ENCODE results near the gene CLEC17A.
"Not testable (repeated sequence)": the region's sequence is repeated elsewhere in the genome, so short reads cannot be mapped to it uniquely, and the experiment has no call there.

CLEC17A gene

DNA sequence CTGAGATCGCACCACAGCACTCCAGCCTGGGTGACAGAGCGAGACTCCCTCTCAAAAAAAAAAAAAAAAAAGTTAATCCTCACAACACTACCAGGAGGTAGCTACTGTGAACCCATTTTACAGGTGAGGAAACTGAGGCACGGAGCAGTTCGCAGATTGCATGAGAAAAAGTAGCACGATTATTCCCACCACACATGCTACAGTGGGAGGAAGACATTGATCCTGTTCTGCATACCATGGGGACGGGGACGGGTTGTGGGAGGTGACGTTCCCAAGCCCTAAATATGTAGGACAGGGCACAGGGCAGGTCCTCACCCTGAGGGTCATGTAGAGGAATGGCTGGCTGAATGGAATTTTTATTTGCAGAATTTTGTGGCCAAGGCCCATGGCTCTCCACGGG lies 23.7 kb downstream of the CLEC17A start:
- Histone ChIP-seq H3K36me3 (ENCODE audit: control insufficient read depth in 2 of 2, insufficient read depth in 1 of 2, low read length in 2 of 2) (no peaks in the 10 kb centered on the region), H3K4me3 (ENCODE audit: low read depth, low read length) (no peak overlapping the region), H3K27ac (ENCODE audit: extremely low read depth, low read depth, low read length) (no peak overlapping the region), H3K4me1 (ENCODE audit: control insufficient read depth, insufficient read depth, low read length) (no peaks in the 10 kb centered on the region), H3K9me3 (ENCODE audit: control insufficient read depth, insufficient read depth, low read depth, low read length) (no peaks in the 10 kb centered on the region)
- TF ChIP-seq OSR2 (tag by site-specific recombination; IDR thresholded peaks at IDR 0.05) = no peak
- 0 out of 2 replicates have a peak, but pooled peaks have one; percentile 11 for TF ChIP-seq ZNF580 (tag by site-specific recombination; IDR thresholded peaks at IDR 0.05)
- ChIA-PET POLR2A (no interaction called here), CTCF (no interaction called here)

- Histone ChIP-seq H3K36me3 (ENCODE audit: control insufficient read depth in 2 of 2, insufficient read depth in 1 of 2, low read length in 2 of 2) (no peaks in the 10 kb centered on the region), H3K4me3 (ENCODE audit: low read depth, low read length) (no peak overlapping the region), H3K4me1 (ENCODE audit: control insufficient read depth, insufficient read depth, low read length) (no peaks in the 10 kb centered on the region), H3K27ac (ENCODE audit: extremely low read depth, low read depth, low read length) (no peak overlapping the region), H3K9me3 (ENCODE audit: control insufficient read depth, insufficient read depth, low read depth, low read length) (no peaks in the 10 kb centered on the region)
- TF ChIP-seq ZNF521 (tag by site-specific recombination; IDR thresholded peaks at IDR 0.05) (no peak), ZNF596 (tag by site-specific recombination; IDR thresholded peaks at IDR 0.05) (no peak), OSR2 (tag by site-specific recombination; IDR thresholded peaks at IDR 0.05) (no peak), ZNF623 (tag by site-specific recombination; IDR thresholded peaks at IDR 0.05) (no peak), ZNF146 (tag by site-specific recombination; IDR thresholded peaks at IDR 0.05) (no peak), ZNF121 (tag by site-specific recombination; IDR thresholded peaks at IDR 0.05) (no peak), ZNF341 (tag by site-specific recombination; IDR thresholded peaks at IDR 0.05; ENCODE audit: low read depth) (no peak), KLF16 (tag by site-specific recombination; IDR thresholded peaks at IDR 0.05) (no peak), WT1 (tag by site-specific recombination; IDR thresholded peaks at IDR 0.05) (no peak), ZNF785 (tag by site-specific recombination; IDR thresholded peaks at IDR 0.05) (no peak), ZNF416 (tag by site-specific recombination; IDR thresholded peaks at IDR 0.05) (no peak), GLIS1 (tag by site-specific recombination; IDR thresholded peaks at IDR 0.05) (no peak), ZNF777 (tag by site-specific recombination; IDR thresholded peaks at IDR 0.05; ENCODE audit: borderline replicate concordance) (no peak), ZBTB7A (tag by site-specific recombination; IDR thresholded peaks at IDR 0.05; ENCODE audit: low read depth) (no peak), ZNF600 (tag by site-specific recombination; IDR thresholded peaks at IDR 0.05) (no peak), ZNF112 (tag by site-specific recombination; IDR thresholded peaks at IDR 0.05) (no peak), ZSCAN4 (tag by site-specific recombination; IDR thresholded peaks at IDR 0.05) (no peak)
- TF ChIP-seq, protein P1, sequence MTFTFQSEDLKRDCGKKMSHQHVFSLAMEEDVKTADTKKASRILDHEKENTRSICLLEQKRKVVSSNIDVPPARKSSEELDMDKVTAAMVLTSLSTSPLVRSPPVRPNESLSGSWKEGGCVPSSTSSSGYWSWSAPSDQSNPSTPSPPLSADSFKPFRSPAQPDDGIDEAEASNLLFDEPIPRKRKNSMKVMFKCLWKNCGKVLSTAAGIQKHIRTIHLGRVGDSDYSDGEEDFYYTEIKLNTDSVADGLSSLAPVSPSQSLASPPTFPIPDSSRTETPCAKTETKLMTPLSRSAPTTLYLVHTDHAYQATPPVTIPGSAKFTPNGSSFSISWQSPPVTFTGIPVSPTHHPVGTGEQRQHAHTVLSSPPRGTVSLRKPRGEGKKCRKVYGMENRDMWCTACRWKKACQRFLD (tag by site-specific recombination; IDR thresholded peaks at IDR 0.05) = no peak
- TF ChIP-seq, protein P2, sequence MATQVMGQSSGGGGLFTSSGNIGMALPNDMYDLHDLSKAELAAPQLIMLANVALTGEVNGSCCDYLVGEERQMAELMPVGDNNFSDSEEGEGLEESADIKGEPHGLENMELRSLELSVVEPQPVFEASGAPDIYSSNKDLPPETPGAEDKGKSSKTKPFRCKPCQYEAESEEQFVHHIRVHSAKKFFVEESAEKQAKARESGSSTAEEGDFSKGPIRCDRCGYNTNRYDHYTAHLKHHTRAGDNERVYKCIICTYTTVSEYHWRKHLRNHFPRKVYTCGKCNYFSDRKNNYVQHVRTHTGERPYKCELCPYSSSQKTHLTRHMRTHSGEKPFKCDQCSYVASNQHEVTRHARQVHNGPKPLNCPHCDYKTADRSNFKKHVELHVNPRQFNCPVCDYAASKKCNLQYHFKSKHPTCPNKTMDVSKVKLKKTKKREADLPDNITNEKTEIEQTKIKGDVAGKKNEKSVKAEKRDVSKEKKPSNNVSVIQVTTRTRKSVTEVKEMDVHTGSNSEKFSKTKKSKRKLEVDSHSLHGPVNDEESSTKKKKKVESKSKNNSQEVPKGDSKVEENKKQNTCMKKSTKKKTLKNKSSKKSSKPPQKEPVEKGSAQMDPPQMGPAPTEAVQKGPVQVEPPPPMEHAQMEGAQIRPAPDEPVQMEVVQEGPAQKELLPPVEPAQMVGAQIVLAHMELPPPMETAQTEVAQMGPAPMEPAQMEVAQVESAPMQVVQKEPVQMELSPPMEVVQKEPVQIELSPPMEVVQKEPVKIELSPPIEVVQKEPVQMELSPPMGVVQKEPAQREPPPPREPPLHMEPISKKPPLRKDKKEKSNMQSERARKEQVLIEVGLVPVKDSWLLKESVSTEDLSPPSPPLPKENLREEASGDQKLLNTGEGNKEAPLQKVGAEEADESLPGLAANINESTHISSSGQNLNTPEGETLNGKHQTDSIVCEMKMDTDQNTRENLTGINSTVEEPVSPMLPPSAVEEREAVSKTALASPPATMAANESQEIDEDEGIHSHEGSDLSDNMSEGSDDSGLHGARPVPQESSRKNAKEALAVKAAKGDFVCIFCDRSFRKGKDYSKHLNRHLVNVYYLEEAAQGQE (tag by site-specific recombination; IDR thresholded peaks at IDR 0.05) = no peak
- POLR2A ChIA-PET = no interaction called here
- CTCF ChIA-PET = no interaction called here
These were observed 28.2 kb downstream of the CLEC17A start for GRCh38 chr19:14611051-14611450.

DNA sequence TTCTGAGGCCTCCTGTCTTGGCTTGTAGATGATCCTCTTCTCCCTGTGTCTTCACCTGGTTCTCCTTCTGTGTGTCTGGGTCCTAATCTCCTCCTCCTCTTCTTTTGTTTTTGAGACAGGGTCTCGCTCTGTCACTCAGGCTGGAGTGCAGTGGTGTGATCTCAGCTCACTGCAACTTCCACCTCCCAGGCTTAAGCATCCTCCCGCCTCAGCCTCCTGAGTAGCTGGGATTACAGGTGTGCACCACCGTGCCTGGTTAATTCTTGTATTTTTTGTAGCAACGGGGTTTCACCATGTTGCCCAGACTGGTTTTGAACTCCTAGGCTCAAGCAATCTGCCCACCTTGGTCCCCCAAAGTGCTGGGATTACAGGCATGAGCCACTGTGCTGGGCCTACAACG lies 29.4 kb downstream of the CLEC17A start:
- H3K4me1 ChIP-seq (ENCODE audit: control insufficient read depth, insufficient read depth, low read length); POLR2A ChIA-PET; H3K36me3 ChIP-seq (ENCODE audit: control insufficient read depth in 2 of 2, insufficient read depth in 1 of 2, low read length in 2 of 2); H3K9me3 ChIP-seq (ENCODE audit: control insufficient read depth, insufficient read depth, low read depth, low read length); H3K4me3 ChIP-seq (ENCODE audit: low read depth, low read length); H3K27ac ChIP-seq (ENCODE audit: extremely low read depth, low read depth, low read length); CTCF ChIA-PET: not testable (repeated sequence)
